ENCODE results near the gene CASZ1.

Gene CASZ1

DNA sequence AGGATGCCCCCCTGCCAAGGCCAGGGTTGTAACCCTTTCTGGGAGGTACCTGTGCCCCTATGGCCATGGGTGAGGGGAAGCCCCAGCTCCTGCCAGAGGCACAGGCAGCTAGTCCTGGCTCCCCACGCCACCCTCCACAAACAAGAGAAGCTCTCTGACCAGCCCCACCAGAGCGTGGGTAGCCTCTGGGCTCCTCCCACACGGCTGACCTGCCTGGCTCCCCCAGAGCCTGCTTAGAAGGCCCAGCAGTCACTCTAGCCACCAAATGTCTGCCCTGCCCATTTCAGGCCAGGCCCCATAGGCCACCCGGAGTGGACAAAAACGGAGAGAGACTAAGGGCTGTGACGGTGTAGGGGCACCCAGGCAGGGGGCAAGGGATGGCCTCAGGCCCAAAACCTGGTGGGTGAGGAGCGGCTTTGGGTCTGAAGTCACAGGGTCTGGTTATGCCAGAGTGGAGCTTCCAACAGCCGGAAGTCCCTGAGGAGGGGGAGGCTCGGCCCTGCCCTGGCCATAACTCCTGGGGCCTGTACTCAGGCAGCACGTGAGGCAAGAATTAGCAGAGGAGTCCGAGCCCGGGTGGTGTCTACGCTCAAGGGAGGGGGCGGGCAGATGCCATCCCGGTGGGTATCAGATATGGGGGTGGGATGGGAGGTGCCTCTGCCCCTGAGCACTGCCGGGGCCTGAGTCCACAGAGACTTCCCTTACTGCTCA lies 155.4 kb downstream of the CASZ1 start:
- TF ChIP-seq TAF1 (IDR thresholded peaks at IDR 0.05; ENCODE audit: low read depth) (no peak), NFIC (IDR thresholded peaks at IDR 0.05) (no peak), CEBPB (IDR thresholded peaks at IDR 0.05) (no peak), EP300 (IDR thresholded peaks at IDR 0.05; ENCODE audit: borderline replicate concordance) (no peak), ZBTB7A (IDR thresholded peaks at IDR 0.05; ENCODE audit: low read depth) (no peak), TCF12 (IDR thresholded peaks at IDR 0.05; ENCODE audit: low read depth) (no peak)
- TF ChIP-seq, protein P1, sequence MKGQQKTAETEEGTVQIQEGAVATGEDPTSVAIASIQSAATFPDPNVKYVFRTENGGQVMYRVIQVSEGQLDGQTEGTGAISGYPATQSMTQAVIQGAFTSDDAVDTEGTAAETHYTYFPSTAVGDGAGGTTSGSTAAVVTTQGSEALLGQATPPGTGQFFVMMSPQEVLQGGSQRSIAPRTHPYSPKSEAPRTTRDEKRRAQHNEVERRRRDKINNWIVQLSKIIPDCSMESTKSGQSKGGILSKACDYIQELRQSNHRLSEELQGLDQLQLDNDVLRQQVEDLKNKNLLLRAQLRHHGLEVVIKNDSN (IDR thresholded peaks at IDR 0.05): no peak
- TF ChIP-seq, protein P2, sequence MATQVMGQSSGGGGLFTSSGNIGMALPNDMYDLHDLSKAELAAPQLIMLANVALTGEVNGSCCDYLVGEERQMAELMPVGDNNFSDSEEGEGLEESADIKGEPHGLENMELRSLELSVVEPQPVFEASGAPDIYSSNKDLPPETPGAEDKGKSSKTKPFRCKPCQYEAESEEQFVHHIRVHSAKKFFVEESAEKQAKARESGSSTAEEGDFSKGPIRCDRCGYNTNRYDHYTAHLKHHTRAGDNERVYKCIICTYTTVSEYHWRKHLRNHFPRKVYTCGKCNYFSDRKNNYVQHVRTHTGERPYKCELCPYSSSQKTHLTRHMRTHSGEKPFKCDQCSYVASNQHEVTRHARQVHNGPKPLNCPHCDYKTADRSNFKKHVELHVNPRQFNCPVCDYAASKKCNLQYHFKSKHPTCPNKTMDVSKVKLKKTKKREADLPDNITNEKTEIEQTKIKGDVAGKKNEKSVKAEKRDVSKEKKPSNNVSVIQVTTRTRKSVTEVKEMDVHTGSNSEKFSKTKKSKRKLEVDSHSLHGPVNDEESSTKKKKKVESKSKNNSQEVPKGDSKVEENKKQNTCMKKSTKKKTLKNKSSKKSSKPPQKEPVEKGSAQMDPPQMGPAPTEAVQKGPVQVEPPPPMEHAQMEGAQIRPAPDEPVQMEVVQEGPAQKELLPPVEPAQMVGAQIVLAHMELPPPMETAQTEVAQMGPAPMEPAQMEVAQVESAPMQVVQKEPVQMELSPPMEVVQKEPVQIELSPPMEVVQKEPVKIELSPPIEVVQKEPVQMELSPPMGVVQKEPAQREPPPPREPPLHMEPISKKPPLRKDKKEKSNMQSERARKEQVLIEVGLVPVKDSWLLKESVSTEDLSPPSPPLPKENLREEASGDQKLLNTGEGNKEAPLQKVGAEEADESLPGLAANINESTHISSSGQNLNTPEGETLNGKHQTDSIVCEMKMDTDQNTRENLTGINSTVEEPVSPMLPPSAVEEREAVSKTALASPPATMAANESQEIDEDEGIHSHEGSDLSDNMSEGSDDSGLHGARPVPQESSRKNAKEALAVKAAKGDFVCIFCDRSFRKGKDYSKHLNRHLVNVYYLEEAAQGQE (IDR thresholded peaks at IDR 0.05; ENCODE audit: low read depth): no peak

GRCh38 chr1:10639775-10640578 lies 156.5 kb downstream of the CASZ1 start:
- TF ChIP-seq NFIC (IDR thresholded peaks at IDR 0.05) (peak; percentile 66), ZBTB7A (IDR thresholded peaks at IDR 0.05; ENCODE audit: low read depth) (no peak), TAF1 (IDR thresholded peaks at IDR 0.05; ENCODE audit: low read depth) (no peak)

GRCh38 chr1:10639011-10639774 lies 157.3 kb downstream of the CASZ1 start:
- TF ChIP-seq ZBTB7A (IDR thresholded peaks at IDR 0.05; ENCODE audit: low read depth) (no peak), TAF1 (IDR thresholded peaks at IDR 0.05; ENCODE audit: low read depth) (no peak), NFIC (IDR thresholded peaks at IDR 0.05) (no peak), EGR1 (IDR thresholded peaks at IDR 0.05) (no peak), FOXM1 (IDR thresholded peaks at IDR 0.05; ENCODE audit: borderline replicate concordance, low read depth) (no peak), CREB1 (IDR thresholded peaks at IDR 0.05; ENCODE audit: low read depth) (no peak), CEBPB (IDR thresholded peaks at IDR 0.05) (no peak), TCF12 (IDR thresholded peaks at IDR 0.05; ENCODE audit: low read depth) (no peak)

GRCh38 chr1:10638559-10639005 lies 157.9 kb downstream of the CASZ1 start:
- TF ChIP-seq YY1 (IDR thresholded peaks at IDR 0.05; ENCODE audit: low read depth): no peak
- TF ChIP-seq RAD21 (IDR thresholded peaks at IDR 0.05; ENCODE audit: low read depth): no peak
- no peak for TF ChIP-seq ZBTB7A (IDR thresholded peaks at IDR 0.05; ENCODE audit: low read depth)
- TF ChIP-seq CEBPB (IDR thresholded peaks at IDR 0.05): no peak
- no peak for TF ChIP-seq TAF1 (IDR thresholded peaks at IDR 0.05; ENCODE audit: low read depth)
- TF ChIP-seq, protein P2 (IDR thresholded peaks at IDR 0.05; ENCODE audit: low read depth): no peak
- TF ChIP-seq, protein P1 (IDR thresholded peaks at IDR 0.05): no peak
- TF ChIP-seq EGR1 (IDR thresholded peaks at IDR 0.05): no peak
- TF ChIP-seq TEAD4 (IDR thresholded peaks at IDR 0.05): no peak
- TF ChIP-seq, protein P3, sequence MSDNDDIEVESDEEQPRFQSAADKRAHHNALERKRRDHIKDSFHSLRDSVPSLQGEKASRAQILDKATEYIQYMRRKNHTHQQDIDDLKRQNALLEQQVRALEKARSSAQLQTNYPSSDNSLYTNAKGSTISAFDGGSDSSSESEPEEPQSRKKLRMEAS (IDR thresholded peaks at IDR 0.05): no peak
- TF ChIP-seq EP300 (IDR thresholded peaks at IDR 0.05; ENCODE audit: borderline replicate concordance): no peak
- no peak for TF ChIP-seq TCF12 (IDR thresholded peaks at IDR 0.05; ENCODE audit: low read depth)
- no peak for TF ChIP-seq CREB1 (IDR thresholded peaks at IDR 0.05; ENCODE audit: low read depth)
- no peak for TF ChIP-seq NFIC (IDR thresholded peaks at IDR 0.05)
- no peak for TF ChIP-seq FOXM1 (IDR thresholded peaks at IDR 0.05; ENCODE audit: borderline replicate concordance, low read depth)

- TF ChIP-seq CREB1 (IDR thresholded peaks at IDR 0.05; ENCODE audit: low read depth) (no peak), TEAD4 (IDR thresholded peaks at IDR 0.05) (no peak), YY1 (IDR thresholded peaks at IDR 0.05; ENCODE audit: low read depth) (no peak), NFIC (IDR thresholded peaks at IDR 0.05) (no peak), ZBTB7A (IDR thresholded peaks at IDR 0.05; ENCODE audit: low read depth) (no peak), FOXM1 (IDR thresholded peaks at IDR 0.05; ENCODE audit: borderline replicate concordance, low read depth) (no peak), CEBPB (IDR thresholded peaks at IDR 0.05) (no peak), RAD21 (IDR thresholded peaks at IDR 0.05; ENCODE audit: low read depth) (no peak), EGR1 (IDR thresholded peaks at IDR 0.05) (no peak)
- TF ChIP-seq, protein P3 (IDR thresholded peaks at IDR 0.05): no peak
- TF ChIP-seq, protein P2 (IDR thresholded peaks at IDR 0.05; ENCODE audit: low read depth): no peak
- TF ChIP-seq, protein P1 (IDR thresholded peaks at IDR 0.05): no peak
Measured at GRCh38 chr1:10637834-10638558, 158.4 kb downstream of the CASZ1 start.

All from Ishikawa (cell line).